Measurements from ENCODE around the gene EVI5.

GRCh38 chr1:92571578-92571977 lies 213.3 kb downstream of the EVI5 start:
- no peak for TF ChIP-seq EZH2phosphoT487 (IDR thresholded peaks at IDR 0.05)
- TF ChIP-seq EZH2 (IDR thresholded peaks at IDR 0.05) = no peak
- TF ChIP-seq CTCF (IDR thresholded peaks at IDR 0.05) = no peak

Data from neural progenitor cell (in vitro differentiated cells).